ENCODE results near the gene NAT16. TPM values are rescaled to one million over a fixed set of nuclear protein-coding genes. Genes with fewer than 3 reads are reported as not detected.

NAT16 gene
- not detected in 2 replicates for total RNA-seq

DNA sequence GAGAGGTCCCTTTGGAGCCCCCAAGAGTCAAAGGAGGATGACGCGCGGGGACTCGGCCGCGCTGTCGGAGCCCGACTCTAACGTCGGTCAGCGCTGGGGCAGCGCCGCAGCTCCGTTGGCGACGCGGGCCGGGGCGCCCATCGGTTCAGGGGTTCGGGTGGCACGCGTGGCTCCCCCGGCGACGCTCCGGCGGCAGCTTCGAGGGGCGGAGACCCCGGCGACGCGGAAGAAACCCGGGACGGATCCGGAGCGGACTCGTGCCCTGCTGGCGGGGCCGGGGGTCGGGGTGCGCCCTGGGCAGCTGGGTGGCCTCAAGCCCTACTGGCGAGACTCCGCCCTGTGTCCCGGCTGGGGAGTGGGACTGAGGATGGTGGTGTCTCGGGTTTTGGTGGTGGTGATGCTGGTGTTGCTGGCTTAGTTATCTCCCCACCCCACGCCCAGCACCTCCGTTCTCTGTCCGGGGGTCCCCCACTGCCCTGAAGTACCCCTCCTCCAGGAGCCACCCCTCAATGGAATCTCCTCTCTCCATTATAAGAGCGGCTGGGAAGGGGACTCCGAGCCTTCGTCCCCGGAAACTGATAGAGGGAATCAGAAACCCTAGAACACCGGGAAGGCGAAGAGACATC, at the start of gene NAT16:
Gene NAT16 (minus strand): TSS at position 164 of the 626 bp plus-strand sequence. CDS start 5,486 bp downstream, outside the sequence.

DNA sequence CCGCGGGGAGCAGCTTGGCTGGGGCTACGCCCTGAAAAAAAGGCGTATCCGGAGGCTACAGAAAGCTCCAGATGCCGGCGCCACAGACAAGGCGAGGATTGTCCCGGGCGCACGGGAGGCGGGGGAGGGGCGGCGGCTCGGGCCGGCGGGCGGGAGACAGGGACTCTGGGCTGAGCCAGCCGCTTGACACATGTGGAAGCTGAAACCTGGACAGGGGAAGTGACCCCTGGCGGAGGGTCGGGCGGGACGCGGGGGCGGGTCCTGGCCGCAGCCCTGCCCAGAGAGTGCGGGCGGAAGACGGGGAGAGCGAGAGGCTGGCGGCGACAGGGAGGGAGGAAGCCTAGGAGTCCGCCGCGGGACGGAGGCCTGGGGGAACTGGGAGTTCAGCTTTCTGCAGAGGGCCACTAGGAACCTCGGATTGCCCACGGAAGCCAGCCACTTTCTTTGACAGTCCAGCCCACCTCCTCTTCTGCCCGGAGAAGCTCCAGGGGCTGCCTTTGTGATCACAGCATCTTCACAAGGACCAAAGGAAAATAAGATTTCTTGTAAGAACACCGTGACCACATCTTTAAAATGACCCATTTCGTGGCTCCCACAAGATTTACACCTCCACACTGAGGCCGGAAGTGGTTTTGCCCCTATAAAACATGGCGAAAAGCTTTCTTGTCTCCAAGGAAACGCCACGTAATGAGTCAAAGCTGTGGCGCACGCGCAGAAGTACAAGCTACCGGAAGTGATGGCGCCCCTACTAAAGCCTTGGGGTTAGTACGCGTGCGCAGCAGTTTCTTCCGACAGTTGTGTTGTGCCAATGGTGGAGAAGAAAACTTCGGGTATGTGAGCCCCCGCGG, 37.5 kb upstream of the NAT16 start, which contains the start of the genes PLOD3 and ZNHIT1:
Gene PLOD3 (minus strand): TSS at position 194 of the 848 bp plus-strand sequence. CDS start 307 bp downstream, outside the sequence.
Gene ZNHIT1 (plus strand): TSS at position 778 of the 848 bp plus-strand sequence. CDS start 31 bp downstream, at position 809.

DNA sequence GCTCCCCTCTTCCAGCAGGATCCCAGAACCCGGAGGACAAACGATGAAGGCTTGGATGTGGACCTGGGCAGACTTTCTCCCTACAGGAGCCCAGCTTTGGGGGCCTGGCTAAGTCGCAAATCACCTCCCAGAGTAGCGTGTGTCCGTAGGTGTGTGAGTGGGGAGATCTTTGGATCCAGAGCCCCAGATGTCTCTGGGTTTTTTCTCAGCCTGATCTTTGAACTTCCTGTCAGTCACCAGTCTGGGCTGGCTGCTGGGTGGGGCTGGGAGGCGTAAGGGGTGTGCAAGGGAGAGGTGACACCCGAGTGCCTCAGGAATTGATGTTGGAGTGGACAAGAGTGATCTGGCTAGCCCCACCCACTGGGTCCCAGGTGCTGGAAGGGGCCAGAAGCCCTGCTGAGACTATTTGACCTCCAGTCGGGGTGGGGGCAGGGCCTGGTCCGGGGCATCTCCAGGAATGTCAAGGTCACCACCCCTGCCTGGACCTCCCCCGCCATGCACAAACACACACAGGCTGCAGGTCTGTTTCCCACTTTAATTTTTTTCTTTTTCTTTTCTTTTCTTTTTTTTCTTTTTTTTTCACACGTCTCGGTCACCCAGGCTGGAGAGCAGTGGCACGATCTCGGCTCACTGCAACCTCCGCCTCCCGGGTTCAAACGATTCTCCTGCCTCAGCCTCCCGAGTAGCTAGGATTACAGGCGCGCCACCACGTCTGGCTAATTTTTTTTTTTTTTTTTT, 20.9 kb upstream of the NAT16 start, which contains the start of gene MOGAT3:
Gene MOGAT3 (minus strand): TSS at position 175 of the 738 bp plus-strand sequence. CDS start 182 bp downstream, outside the sequence.

DNA sequence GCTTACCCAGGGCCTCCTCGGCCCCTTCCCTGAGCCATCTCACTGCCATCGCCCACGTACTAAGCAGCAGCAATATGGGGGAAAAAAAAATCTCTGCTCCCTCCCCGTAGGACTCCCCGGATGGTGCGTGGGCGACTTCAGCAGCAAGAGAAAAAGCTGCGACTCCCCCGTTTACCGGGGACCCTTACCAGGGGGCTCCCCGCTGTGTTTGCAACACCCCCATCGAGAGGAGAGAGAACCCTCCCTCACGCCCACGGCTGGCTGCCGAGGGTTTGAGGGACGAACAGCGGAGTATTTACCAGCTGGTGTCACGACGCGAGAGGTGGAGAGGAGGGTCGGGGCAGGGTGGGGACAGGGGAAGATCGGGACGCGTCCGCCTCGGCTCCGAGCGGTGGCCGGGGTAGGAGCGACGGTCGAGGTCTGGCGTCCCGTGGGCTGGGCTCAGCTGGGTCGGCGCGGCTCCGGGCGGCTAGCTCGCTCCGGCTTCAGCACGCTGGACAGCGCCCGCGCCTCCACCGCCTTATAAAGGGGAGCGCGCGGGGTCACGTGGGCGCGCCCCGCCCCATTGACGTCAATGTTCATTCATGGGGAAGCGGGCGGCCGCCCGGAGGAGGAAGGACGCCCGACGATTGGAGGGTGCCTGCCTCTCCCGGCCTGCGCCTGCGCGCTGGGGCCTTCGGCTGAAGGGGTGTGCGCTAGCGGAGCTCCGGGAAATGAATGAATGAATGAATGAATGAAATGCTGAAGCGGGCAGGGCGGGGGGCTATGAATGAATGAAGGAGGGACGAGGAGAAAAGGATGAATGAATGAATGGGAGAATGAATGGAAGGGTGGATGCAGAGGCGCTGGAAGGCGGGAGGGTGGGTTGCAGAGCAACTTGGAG, 14.8 kb downstream of the NAT16 start, which contains the start of gene VGF:
Gene VGF (minus strand): TSS at position 495 of the 883 bp plus-strand sequence. CDS start 726 bp downstream, outside the sequence.

DNA sequence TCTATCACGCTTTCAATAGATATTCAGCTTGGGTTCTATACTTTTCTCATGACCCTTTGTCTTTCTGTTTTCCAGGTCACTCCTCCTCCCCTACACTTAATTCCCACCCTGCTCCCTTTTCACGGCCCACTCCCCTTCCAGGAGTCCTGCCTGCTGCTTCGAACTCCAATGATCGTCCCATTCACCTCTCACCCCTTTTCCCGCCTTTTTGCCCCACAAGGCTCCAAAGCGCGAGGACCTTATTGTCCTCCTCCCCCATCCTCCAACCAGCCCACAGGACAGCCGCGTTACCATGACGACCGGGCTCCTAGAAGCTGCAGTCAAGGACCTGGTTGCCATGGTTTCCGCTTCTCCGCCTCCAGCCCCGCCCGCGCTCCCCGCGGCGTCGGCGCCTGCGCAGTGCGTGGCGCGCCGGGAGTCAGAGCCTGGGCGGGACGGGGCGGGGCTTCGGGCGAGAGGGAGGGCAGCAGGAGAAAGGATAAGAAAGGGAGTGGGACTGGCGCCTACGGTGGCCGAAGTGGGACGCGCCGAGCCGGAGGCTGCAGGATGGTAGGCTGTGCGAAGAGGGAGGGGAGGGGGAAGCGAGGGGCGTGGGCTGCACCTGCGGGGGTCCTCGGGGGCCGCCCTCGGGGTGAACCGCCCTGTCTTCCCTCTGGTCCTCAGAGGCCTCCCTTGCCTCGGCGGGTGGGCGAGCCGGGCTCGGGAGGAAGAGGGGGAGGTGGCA, 26.0 kb downstream of the NAT16 start, which contains the start of gene AP1S1:
Gene AP1S1 (plus strand): TSS at position 508 of the 724 bp plus-strand sequence. CDS start 39 bp downstream, at position 547.

DNA sequence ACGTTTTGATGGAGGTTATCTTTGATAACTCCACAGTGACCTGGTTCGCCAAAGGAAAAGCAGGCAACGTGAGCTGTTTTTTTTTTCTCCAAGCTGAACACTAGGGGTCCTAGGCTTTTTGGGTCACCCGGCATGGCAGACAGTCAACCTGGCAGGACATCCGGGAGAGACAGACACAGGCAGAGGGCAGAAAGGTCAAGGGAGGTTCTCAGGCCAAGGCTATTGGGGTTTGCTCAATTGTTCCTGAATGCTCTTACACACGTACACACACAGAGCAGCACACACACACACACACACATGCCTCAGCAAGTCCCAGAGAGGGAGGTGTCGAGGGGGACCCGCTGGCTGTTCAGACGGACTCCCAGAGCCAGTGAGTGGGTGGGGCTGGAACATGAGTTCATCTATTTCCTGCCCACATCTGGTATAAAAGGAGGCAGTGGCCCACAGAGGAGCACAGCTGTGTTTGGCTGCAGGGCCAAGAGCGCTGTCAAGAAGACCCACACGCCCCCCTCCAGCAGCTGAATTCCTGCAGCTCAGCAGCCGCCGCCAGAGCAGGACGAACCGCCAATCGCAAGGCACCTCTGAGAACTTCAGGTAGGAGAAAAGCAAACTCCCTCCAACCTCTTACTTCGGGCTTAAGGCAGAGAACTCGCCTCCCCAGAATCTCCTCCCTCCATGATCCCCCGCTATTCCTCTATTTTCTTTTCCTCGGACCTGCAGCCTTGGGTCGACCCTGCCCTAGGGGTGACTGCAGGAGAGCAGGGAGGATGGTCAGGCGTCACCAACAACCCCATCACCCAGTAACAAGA, 53.2 kb downstream of the NAT16 start, which contains the start of gene SERPINE1:
Gene SERPINE1 (plus strand): TSS at position 454 of the 809 bp plus-strand sequence. CDS start 1,290 bp downstream, outside the sequence.

Other genes with a start within 250 kb of the NAT16 start
- gene MUC3A, start 230.8 kb downstream of the NAT16 start, total RNA-seq, result under 0.01 TPM in 1 of 2 replicates, not detected in the other
- gene MUC12, start 210.7 kb downstream of the NAT16 start, total RNA-seq, result 0.32 and 0.34 TPM in 2 replicates
- gene MUC17, start 160.2 kb downstream of the NAT16 start, total RNA-seq, result not detected in 2 replicates
- 23.2 and 36.1 TPM in 2 replicates for gene TRIM56, start 94.8 kb downstream of the NAT16 start, total RNA-seq
- gene SERPINE1, start 53.2 kb downstream of the NAT16 start, total RNA-seq, result 26.5 and 37.9 TPM in 2 replicates
- 168 and 194 TPM in 2 replicates for gene AP1S1, start 25.8 kb downstream of the NAT16 start, total RNA-seq
- gene VGF, start 14.7 kb downstream of the NAT16 start, total RNA-seq, result 0.32 TPM in 1 of 2 replicates, not detected in the other
- not detected in 2 replicates for gene MOGAT3, start 20.7 kb upstream of the NAT16 start, total RNA-seq
- 75.1 and 96.5 TPM in 2 replicates for gene PLOD3, start 37.3 kb upstream of the NAT16 start, total RNA-seq
- gene ZNHIT1, start 37.9 kb upstream of the NAT16 start, total RNA-seq, result 45.3 and 91.6 TPM in 2 replicates
- 2.5 and 4.1 TPM in 2 replicates for gene CLDN15, start 57.5 kb upstream of the NAT16 start, total RNA-seq
- gene FIS1, start 64.8 kb upstream of the NAT16 start, total RNA-seq, result 274 and 310 TPM in 2 replicates
- 23.6 and 38.6 TPM in 2 replicates for gene IFT22, start 141.5 kb upstream of the NAT16 start, total RNA-seq
- gene COL26A1, start 182.6 kb upstream of the NAT16 start, total RNA-seq, result not detected in 2 replicates

All from bronchial smooth muscle cell (primary cell).